Lung (tissue), 12 donors: ENCODE results near the gene NR5A1. TPM values are rescaled to one million over a fixed set of nuclear protein-coding genes. Genes with fewer than 3 reads are reported as not detected.

Experiments
- ATAC-seq: fragments of 200-7000 bp; cut with Tn5 transposase; one replicate; pipeline ENCODE4 v1.9.1; 2020; ENCODE audit warnings: moderate number of reproducible peaks; ENCODE audit not compliant: insufficient read depth, low FRiP score
- DNase-seq, 3 donors: peaks; one replicate each; pipeline ENCODE4 v3.0.0-alpha.2; 2013 to 2017
- H3K27ac ChIP-seq, 2 donors: one replicate each; pipeline ENCODE4 v1.5.1; 2013; ENCODE audit warnings: mild to moderate bottlenecking in 2 of 2, moderate library complexity in 2 of 2, control low read depth in 1 of 2, inconsistent platforms in 1 of 2, low read depth in 1 of 2, low read length in 1 of 2
- H3K27me3 ChIP-seq, 3 donors: one replicate each; pipeline ENCODE4 v1.5.1; 2013; ENCODE audit warnings: low read length in 2 of 3; ENCODE audit not compliant: control insufficient read depth in 3 of 3, insufficient read depth in 3 of 3
- H3K36me3 ChIP-seq, 4 donors: one replicate each; pipeline ENCODE4 v1.5.1; 2013; ENCODE audit warnings: low read length in 4 of 4, mild to moderate bottlenecking in 1 of 4, moderate library complexity in 1 of 4; ENCODE audit not compliant: control insufficient read depth in 4 of 4, insufficient read depth in 4 of 4
- H3K4me1 ChIP-seq, 5 donors: one replicate each; pipeline ENCODE4 v1.5.1; 2013; ENCODE audit warnings: low read length in 5 of 5, mild to moderate bottlenecking in 2 of 5, moderate library complexity in 1 of 5; ENCODE audit not compliant: control insufficient read depth in 5 of 5, insufficient read depth in 5 of 5
- H3K4me3 ChIP-seq: one replicate; pipeline ENCODE4 v1.5.1; 2013; ENCODE audit warnings: mild to moderate bottlenecking, control low read depth, moderate library complexity
- H3K9ac ChIP-seq, 2 donors: one replicate each; pipeline ENCODE4 v1.5.1; 2013; ENCODE audit warnings: low read length in 2 of 2, control low read depth in 1 of 2; ENCODE audit not compliant: insufficient read depth in 1 of 2
- H3K9me3 ChIP-seq, 4 donors: one replicate each; pipeline ENCODE4 v1.5.1; 2013; ENCODE audit warnings: low read length in 3 of 4, mild to moderate bottlenecking in 1 of 4, moderate library complexity in 1 of 4; ENCODE audit not compliant: control insufficient read depth in 4 of 4, insufficient read depth in 3 of 4
- CTCF ChIP-seq: IDR thresholded peaks from 2 replicates; pipeline ENCODE4 v1.5.1; 2012; ENCODE audit warnings: mild to moderate bottlenecking; ENCODE audit errors: control extremely low read depth, extremely low read depth
- WGBS, 2 donors: extraction: QIAGEN DNeasy Blood & Tissue Kit; methylation state at CpG; one replicate each; pipeline ENCODE4 v1.1.7; 2013; 5-methylcytosine and 5-hydroxymethylcytosine counted together
- polyA plus RNA-seq, 2 donors: library from polyadenylated mRNA; stranded (reverse); fragments of 200-250 nt; gene quantifications; one replicate each; pipeline ENCODE4 v1.2.1, GENCODE V29; 2013
- total RNA-seq, 2 donors: library from RNA; depleted of rRNA in 1 of 2; stranded (reverse); fragments of >200 nt in 1 of 2; gene quantifications; one replicate each; pipeline ENCODE4 v1.2.1, GENCODE V29; 2014 to 2021
- donor health status: control.
- donor health status: control.
- donor health status: Bipolar disorder and iron deficiency.
- donor health status: healthy.
- donor health status: DM: yes; HTN: yes; CAD: no.

The NR5A1 gene
- total and polyA plus RNA-seq, 4 donors: 0.02 to 0.37 (median 0.09) TPM; not detected in 1

- H3K27me3 ChIP-seq: peaks cover 7 to 44% (median 33%) of the 10 kb centered on the region in 3 donors
- no peak overlapping the region for H3K27ac ChIP-seq
- peaks cover 0 to 11% (median 0%) of the 10 kb centered on the region in 5 donors for H3K4me1 ChIP-seq
- H3K36me3 ChIP-seq: no peaks in the 10 kb centered on the region
- no peak for DNase-seq
- H3K9ac ChIP-seq: no peak overlapping the region
- H3K9me3 ChIP-seq: peaks cover 0 to 5% (median 0%) of the 10 kb centered on the region in 4 donors
- WGBS, 2 donors: 93 to 95% methylated on average over 34 to 40 of the region's 40 CpGs
- ATAC-seq: no peak
- H3K4me3 ChIP-seq: no peak overlapping the region
- TF ChIP-seq CTCF: no peak
Observed at GRCh38 chr9:124500028-124500795, 7.0 kb downstream of the NR5A1 start.

- H3K27me3 ChIP-seq: peaks cover 6 to 41% (median 31%) of the 10 kb centered on the region in 3 donors
- peaks cover 0 to 8% (median 0%) of the 10 kb centered on the region in 5 donors for H3K4me1 ChIP-seq
- no peak for DNase-seq
- H3K27ac ChIP-seq: no peak overlapping the region
- ATAC-seq: no peak
- H3K4me3 ChIP-seq: no peak overlapping the region
- 84 to 88% methylated on average over 3 of the region's 3 CpGs for WGBS, 2 donors
- no peak overlapping the region for H3K9ac ChIP-seq
- H3K9me3 ChIP-seq: peaks cover 0 to 3% (median 0%) of the 10 kb centered on the region in 4 donors
- TF ChIP-seq CTCF: no peak
- no peaks in the 10 kb centered on the region for H3K36me3 ChIP-seq
Observed at GRCh38 chr9:124499216-124499615, 8.0 kb downstream of the NR5A1 start.

- Histone ChIP-seq H3K36me3 (no peaks in the 10 kb centered on the region), H3K27ac (no peak overlapping the region), H3K27me3 (peaks cover 6 to 36% (median 25%) of the 10 kb centered on the region in 3 donors), H3K9ac (no peak overlapping the region), H3K4me1 (peaks cover 0 to 6% (median 0%) of the 10 kb centered on the region in 5 donors), H3K9me3 (peaks cover 0 to 3% (median 0%) of the 10 kb centered on the region in 4 donors), H3K4me3 (no peak overlapping the region)
- 76 to 82% methylated on average over 15 of the region's 15 CpGs for WGBS, 2 donors
- no peak for DNase-seq
- ATAC-seq: no peak
- no peak for TF ChIP-seq CTCF
Observed at GRCh38 chr9:124498499-124499146, 8.6 kb downstream of the NR5A1 start.
